HK-2 (cell line): ENCODE measurements around the gene STRN3.

Source experiments
- DNase-seq: peaks from one replicate; pipeline ENCODE4 v3.0.0-alpha.2; 2018; ENCODE audit not compliant: unreplicated experiment

STRN3 gene

DNA sequence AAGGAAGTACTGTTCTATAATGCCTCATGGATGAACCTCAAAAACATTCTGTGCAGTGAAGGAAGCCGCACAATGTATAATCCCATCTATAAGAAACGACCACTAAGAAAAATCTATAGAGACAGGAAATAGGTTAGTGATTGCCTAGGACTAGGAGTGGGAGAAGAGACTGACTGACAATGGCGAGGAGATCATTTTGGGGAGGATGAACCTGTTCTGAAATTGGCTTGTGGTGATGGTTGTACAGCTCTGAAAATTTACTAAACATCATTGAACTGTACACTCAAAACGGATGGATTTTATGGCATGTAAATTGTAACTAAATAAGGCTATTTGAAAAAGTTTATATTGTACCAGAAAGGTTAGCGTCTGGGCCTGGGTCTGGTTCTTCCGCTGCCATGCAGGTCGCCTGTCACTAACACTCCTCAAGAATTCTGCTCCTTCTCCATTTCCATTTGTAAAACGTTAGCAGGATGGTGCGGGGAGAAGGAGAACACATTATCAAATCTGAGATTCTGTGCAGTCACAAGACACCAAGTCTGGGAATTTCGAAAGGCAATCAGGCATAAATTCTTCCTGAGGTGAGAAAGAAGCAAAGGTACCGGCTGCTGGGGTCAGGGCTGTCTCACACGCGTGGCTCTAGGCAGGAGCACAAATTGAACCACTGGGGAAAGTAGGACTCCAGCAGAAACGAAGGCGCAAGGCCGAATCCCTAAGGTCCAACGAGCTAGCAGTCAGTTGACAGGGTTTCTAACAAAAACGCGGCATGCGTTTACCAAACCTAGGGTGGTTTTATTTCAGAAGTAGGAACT is 152.7 kb downstream of the STRN3 start:
- DNase-seq: no peak

DNA sequence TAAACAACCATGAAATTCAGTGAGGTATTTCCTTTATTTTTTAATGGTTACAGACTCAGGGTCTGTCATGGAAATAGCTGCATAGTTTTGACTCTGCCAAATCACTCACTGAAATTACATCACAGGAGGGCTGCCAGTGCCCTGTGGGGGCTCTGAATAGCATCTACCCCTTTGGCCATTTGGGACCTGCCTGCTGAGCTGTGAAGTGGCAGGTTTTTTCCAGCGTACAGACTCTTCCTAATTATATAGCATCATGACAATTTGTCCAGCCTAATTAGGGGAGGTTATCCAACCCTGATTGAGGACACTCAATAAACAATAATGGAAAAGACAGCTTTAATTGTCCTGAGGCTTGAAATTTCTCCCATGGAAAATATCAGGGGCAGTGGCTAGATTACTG is 153.6 kb downstream of the STRN3 start:
- DNase-seq: no peak

GRCh38 chr14:30869551-30870155 is 156.5 kb downstream of the STRN3 start:
- DNase-seq: no peak

GRCh38 chr14:30868736-30869135 is 157.4 kb downstream of the STRN3 start:
- DNase-seq: no peak

- DNase-seq: no peak
Measured at GRCh38 chr14:30864934-30865333, 161.2 kb downstream of the STRN3 start.

GRCh38 chr14:30861200-30861599 is 165.0 kb downstream of the STRN3 start:
- no peak for DNase-seq

GRCh38 chr14:30855345-30856037 is 170.7 kb downstream of the STRN3 start:
- no peak for DNase-seq

DNA sequence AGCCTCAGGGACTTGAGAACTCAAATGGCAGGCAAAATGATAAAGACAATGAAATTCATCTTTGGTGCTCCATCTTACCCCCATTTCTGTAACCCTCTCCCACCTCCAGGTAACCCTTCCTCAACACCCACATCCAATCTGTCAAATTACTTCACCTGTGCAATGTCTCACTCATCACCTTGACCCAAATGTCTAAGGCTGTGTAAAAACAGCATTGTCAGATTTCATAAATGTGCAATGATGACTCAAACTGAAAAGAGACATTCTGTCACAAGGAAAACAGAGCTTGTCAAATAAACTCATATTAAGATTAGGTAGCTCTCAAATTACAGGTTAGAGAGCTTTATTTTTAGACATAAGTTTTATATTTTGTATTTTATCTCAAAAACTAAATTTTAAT is 171.7 kb downstream of the STRN3 start:
- DNase-seq: no peak

- no peak for DNase-seq
Measured at GRCh38 chr14:30853946-30854345, 172.2 kb downstream of the STRN3 start.

DNA sequence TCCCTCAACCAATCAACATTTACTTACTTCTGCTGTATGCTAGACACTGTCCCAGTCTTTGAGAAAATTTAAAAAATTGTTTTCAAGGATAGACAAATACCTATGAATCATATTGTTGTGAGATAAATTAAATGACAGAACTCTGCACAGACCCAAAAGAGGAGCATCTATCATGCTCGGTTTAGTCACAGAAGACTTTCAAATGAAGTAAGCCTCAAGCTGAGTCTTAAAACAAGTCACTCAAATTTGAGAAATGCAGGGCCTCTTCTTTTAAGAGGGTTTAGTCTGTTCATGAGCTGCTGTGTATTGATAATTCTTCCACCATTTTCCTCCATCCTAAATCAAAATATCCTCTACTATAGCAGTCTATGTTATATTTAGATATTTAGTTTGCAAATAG is 176.2 kb downstream of the STRN3 start:
- no peak for DNase-seq

DNA sequence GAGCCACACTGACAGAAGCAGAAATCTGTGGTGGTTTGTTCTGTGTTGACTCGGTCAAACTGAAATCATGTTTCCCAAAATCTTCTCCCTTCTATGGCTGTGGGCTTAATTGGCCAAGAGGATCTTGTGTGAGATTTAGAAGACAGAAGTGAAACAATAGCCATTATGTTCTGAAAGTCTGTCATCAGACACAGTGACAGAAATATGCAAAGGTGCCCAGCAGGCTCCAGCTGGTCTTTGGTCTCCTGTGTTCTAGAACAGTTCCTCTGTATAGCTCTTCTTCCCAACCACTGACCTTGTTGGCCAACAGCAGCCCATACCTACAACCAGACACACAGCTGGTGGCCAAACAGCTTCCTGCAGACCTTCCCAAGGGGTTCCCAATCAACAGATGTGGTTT is 176.8 kb downstream of the STRN3 start:
- no peak for DNase-seq

DNA sequence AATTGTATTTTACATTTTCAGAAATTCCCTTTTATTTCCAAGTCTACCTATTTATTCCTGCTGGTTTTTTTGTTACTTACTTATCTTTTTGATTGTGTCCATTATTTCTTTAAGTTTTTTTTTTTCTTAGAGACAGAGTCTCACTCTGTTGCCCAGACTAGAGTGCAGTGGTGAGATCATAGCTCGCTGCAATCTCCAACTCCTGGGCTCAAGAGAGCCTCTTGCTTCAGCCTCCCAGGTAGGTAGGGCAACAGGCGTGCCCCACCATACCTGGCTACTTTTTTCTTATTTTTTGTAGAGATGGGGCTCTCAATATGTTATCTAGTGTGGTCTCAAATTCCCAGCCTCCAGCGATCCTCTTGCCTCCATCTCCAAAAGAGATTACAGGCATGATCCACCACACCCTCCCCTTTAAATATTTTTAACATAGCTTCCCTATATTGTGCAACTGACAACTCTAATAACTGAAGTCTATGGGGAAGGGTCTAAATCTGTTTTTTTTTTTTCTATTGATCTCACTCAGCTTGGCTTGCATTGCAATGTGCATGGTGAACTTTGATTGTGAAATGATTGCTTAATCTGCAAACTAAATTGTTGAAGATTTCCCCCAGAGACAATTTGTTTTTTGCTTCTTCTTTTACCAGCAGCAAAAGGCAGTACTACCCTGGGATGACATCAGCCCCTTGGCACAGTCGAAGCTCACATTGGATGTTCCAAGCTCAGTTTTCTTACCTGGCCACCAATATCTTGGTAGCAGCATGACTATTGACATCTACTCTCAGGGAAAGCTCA is 177.5 kb downstream of the STRN3 start:
- DNase-seq: no peak
